Measurements from ENCODE around the gene RALY. TPM values are rescaled to one million over a fixed set of nuclear protein-coding genes. Genes with fewer than 3 reads are reported as not detected.

Gene RALY
- total RNA-seq (2022; extraction: Qiagen RNA extraction), result 126 to 162 TPM (median 158 TPM) in 5 replicates

GRCh38 chr20:33993576-33994221 is at the start of gene RALY:
Gene RALY, plus strand, starts transcription at chr20:33993911. Its CDS starts 78,164 bp downstream, at chr20:34072075.

GRCh38 chr20:34111702-34112599 is 118.2 kb downstream of the RALY start, which contains the start of gene EIF2S2:
Gene EIF2S2, minus strand, starts transcription at chr20:34112243. Its CDS starts 133 bp downstream, at chr20:34112110.

Other genes with a start within 250 kb of the RALY start
- 139 to 161 TPM (median 156 TPM) in 5 replicates for gene CHMP4B, start 182.6 kb upstream of the RALY start, total RNA-seq (2022; extraction: Qiagen RNA extraction)
- 85.2 to 112 TPM (median 87.2 TPM) in 5 replicates for gene EIF2S2, start 118.3 kb downstream of the RALY start, total RNA-seq (2022; extraction: Qiagen RNA extraction)
- 0.18 TPM in 1 of 5 replicates, not detected in the others for gene ASIP, start 247.5 kb downstream of the RALY start, total RNA-seq (2022; extraction: Qiagen RNA extraction)

All from A549 treated with AZD2906 at 1 μM for 4 hours (cell line).